ENCODE results near the gene FAM3C. TPM values are rescaled to one million over a fixed set of nuclear protein-coding genes. Genes with fewer than 3 reads are reported as not detected.

The FAM3C gene
- total and polyA plus RNA-seq, 5 donors from 2014 or later, result 4.0 to 13.1 (median 5.8) TPM

DNA sequence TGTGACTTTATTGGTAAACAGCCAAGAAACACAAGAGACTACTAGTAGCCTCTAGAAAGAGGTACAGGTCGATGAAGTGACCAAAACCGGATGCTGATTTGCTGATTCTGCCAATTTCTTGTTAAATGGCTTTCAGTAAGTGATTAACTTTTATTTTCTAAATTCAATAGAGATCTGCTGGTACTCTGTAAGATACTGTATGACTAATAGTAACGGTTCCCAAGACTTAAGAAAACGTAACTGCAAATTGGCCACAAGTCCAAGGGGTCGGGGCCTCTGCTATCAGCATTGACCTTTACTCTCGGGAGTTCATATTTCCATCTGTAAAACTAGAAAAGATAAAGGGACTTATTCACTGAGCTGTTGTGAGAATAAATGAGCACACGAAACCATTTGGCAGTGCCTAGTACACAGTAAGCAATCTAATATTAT, 1.4 kb downstream of the FAM3C start:
- H3K9me3 Mint-ChIP-seq, result no peaks in the 10 kb centered on the region
- peak overlapping the region in 1 of 3 donors; percentile 22 for H3K27ac Mint-ChIP-seq
- ATAC-seq (ENCODE audit: low read depth in 2 of 2), result no peak
- Histone ChIP-seq H3K27me3 (ENCODE audit: control insufficient read depth, insufficient read depth, low read length) (no peaks in the 10 kb centered on the region), H3K4me3 (ENCODE audit: low read depth, low read length) (peak overlapping the region; percentile 85), H3K9me3 (ENCODE audit: control insufficient read depth in 2 of 2, low read length in 2 of 2) (no peaks in the 10 kb centered on the region), H3K4me1 (ENCODE audit: control insufficient read depth, insufficient read depth, low read length, poor library complexity, severe bottlenecking) (peaks cover 24% of the 10 kb centered on the region), H3K27ac (ENCODE audit: insufficient read depth, low read length, poor library complexity, severe bottlenecking) (no peak overlapping the region), H3K36me3 (ENCODE audit: control insufficient read depth, insufficient read depth, low read length) (no peaks in the 10 kb centered on the region)
- H3K4me1 Mint-ChIP-seq, result peaks cover 25 to 47% (median 34%) of the 10 kb centered on the region in 4 donors
- peak overlapping the region; percentile 42 to 89 (median 61) for H3K4me3 Mint-ChIP-seq
- no peak for DNase-seq
- H3K27me3 Mint-ChIP-seq, result no peaks in the 10 kb centered on the region
- peaks cover 4% of the 10 kb centered on the region for H3K36me3 Mint-ChIP-seq

- H3K9me3 Mint-ChIP-seq, result no peaks in the 10 kb centered on the region
- peaks cover 24% of the 10 kb centered on the region for H3K4me1 ChIP-seq (ENCODE audit: control insufficient read depth, insufficient read depth, low read length, poor library complexity, severe bottlenecking)
- H3K36me3 ChIP-seq (ENCODE audit: control insufficient read depth, insufficient read depth, low read length), result no peaks in the 10 kb centered on the region
- peaks cover 32 to 62% (median 44%) of the 10 kb centered on the region in 4 donors for H3K4me1 Mint-ChIP-seq
- no peak overlapping the region for H3K4me3 ChIP-seq (ENCODE audit: low read depth, low read length)
- no peak overlapping the region for H3K27ac ChIP-seq (ENCODE audit: insufficient read depth, low read length, poor library complexity, severe bottlenecking)
- no peak overlapping the region for H3K27ac Mint-ChIP-seq
- no peaks in the 10 kb centered on the region for H3K27me3 Mint-ChIP-seq
- H3K36me3 Mint-ChIP-seq, result peaks cover 4% of the 10 kb centered on the region
- H3K4me3 Mint-ChIP-seq, result peak overlapping the region in 2 of 4 donors; percentile 59 to 73
- ATAC-seq (ENCODE audit: low read depth in 2 of 2), result no peak
- H3K27me3 ChIP-seq (ENCODE audit: control insufficient read depth, insufficient read depth, low read length), result no peaks in the 10 kb centered on the region
- DNase-seq, result no peak
- H3K9me3 ChIP-seq (ENCODE audit: control insufficient read depth in 2 of 2, low read length in 2 of 2), result no peaks in the 10 kb centered on the region
These were observed 3.1 kb downstream of the FAM3C start for GRCh38 chr7:121393005-121393366.

GRCh38 chr7:121392277-121393004, 3.7 kb downstream of the FAM3C start:
- DNase-seq (no peak), ATAC-seq (ENCODE audit: low read depth in 2 of 2) (no peak)
- H3K27ac Mint-ChIP-seq, result peak overlapping the region in 1 of 3 donors; percentile 46
- H3K9me3 Mint-ChIP-seq, result no peaks in the 10 kb centered on the region
- no peaks in the 10 kb centered on the region for H3K36me3 ChIP-seq (ENCODE audit: control insufficient read depth, insufficient read depth, low read length)
- H3K27me3 Mint-ChIP-seq, result no peaks in the 10 kb centered on the region
- H3K4me1 ChIP-seq (ENCODE audit: control insufficient read depth, insufficient read depth, low read length, poor library complexity, severe bottlenecking), result peaks cover 24% of the 10 kb centered on the region
- no peak overlapping the region for H3K27ac ChIP-seq (ENCODE audit: insufficient read depth, low read length, poor library complexity, severe bottlenecking)
- H3K4me1 Mint-ChIP-seq, result peaks cover 37 to 63% (median 44%) of the 10 kb centered on the region in 4 donors
- H3K4me3 Mint-ChIP-seq, result peak overlapping the region in 2 of 4 donors; percentile 59 to 73
- no peak overlapping the region for H3K4me3 ChIP-seq (ENCODE audit: low read depth, low read length)
- H3K36me3 Mint-ChIP-seq, result peaks cover 4% of the 10 kb centered on the region
- H3K27me3 ChIP-seq (ENCODE audit: control insufficient read depth, insufficient read depth, low read length), result no peaks in the 10 kb centered on the region
- H3K9me3 ChIP-seq (ENCODE audit: control insufficient read depth in 2 of 2, low read length in 2 of 2), result no peaks in the 10 kb centered on the region

DNA sequence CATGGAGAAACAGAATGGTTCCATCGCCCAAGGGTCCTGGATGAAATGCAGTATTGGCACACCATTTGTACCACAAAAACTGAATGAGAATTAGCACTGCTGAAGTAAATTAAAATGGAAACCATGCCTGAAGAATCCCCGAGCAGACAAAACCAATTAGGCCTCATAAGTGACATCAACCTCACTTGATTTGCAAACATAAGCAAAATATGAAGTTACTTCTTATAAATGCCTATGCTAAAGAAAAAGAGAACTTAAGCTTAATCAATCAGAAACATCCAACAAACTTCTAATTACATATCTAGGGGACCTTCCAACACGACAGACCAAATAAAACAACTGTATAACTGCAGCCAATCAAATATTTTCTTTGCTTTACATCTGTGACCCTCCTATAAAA, 4.4 kb downstream of the FAM3C start:
- Mint-ChIP-seq H3K9me3 (no peaks in the 10 kb centered on the region), H3K36me3 (peaks cover 4% of the 10 kb centered on the region), H3K4me1 (peaks cover 41 to 67% (median 47%) of the 10 kb centered on the region in 4 donors), H3K27me3 (no peaks in the 10 kb centered on the region), H3K4me3 (no peak overlapping the region), H3K27ac (peak overlapping the region in 2 of 3 donors; percentile 46 to 69)
- Histone ChIP-seq H3K9me3 (ENCODE audit: control insufficient read depth in 2 of 2, low read length in 2 of 2) (no peaks in the 10 kb centered on the region), H3K36me3 (ENCODE audit: control insufficient read depth, insufficient read depth, low read length) (no peaks in the 10 kb centered on the region), H3K4me1 (ENCODE audit: control insufficient read depth, insufficient read depth, low read length, poor library complexity, severe bottlenecking) (peaks cover 22% of the 10 kb centered on the region), H3K27me3 (ENCODE audit: control insufficient read depth, insufficient read depth, low read length) (no peaks in the 10 kb centered on the region), H3K27ac (ENCODE audit: insufficient read depth, low read length, poor library complexity, severe bottlenecking) (no peak overlapping the region), H3K4me3 (ENCODE audit: low read depth, low read length) (no peak overlapping the region)
- ATAC-seq (ENCODE audit: low read depth in 2 of 2), result no peak
- DNase-seq, result no peak

GRCh38 chr7:121390617-121391016, 5.5 kb downstream of the FAM3C start:
- Histone ChIP-seq H3K27ac (ENCODE audit: insufficient read depth, low read length, poor library complexity, severe bottlenecking) (no peak overlapping the region), H3K27me3 (ENCODE audit: control insufficient read depth, insufficient read depth, low read length) (no peaks in the 10 kb centered on the region), H3K4me3 (ENCODE audit: low read depth, low read length) (no peak overlapping the region), H3K4me1 (ENCODE audit: control insufficient read depth, insufficient read depth, low read length, poor library complexity, severe bottlenecking) (peaks cover 21% of the 10 kb centered on the region), H3K36me3 (ENCODE audit: control insufficient read depth, insufficient read depth, low read length) (no peaks in the 10 kb centered on the region), H3K9me3 (ENCODE audit: control insufficient read depth in 2 of 2, low read length in 2 of 2) (no peaks in the 10 kb centered on the region)
- Mint-ChIP-seq H3K4me3 (no peak overlapping the region), H3K27me3 (no peaks in the 10 kb centered on the region), H3K27ac (peak overlapping the region in 1 of 3 donors; percentile 71), H3K36me3 (peaks cover 4% of the 10 kb centered on the region), H3K4me1 (peaks cover 51 to 74% (median 56%) of the 10 kb centered on the region in 4 donors), H3K9me3 (no peaks in the 10 kb centered on the region)
- DNase-seq, result no peak
- ATAC-seq (ENCODE audit: low read depth in 2 of 2), result peak in 1 of 2 donors; percentile 36

DNA sequence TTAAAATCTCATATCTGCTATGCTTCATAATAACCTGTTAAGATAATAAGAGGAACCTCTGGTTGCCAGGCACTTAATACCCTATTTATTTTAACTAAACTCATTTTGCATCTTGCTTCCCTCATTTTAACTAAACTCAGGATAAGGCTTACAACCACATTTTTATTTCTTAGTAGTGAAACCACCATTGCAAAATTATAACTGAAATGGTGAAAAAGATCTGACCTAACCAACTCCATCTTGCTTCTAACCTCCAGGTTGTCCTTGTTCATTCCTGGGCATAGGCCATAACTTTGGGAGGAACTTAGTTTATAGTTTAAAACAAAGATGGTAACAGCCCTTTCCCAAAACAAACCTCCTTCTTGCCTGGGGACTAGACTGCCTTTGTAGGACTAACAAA, 6.0 kb downstream of the FAM3C start:
- peaks cover 49 to 74% (median 59%) of the 10 kb centered on the region in 4 donors for H3K4me1 Mint-ChIP-seq
- H3K27ac ChIP-seq (ENCODE audit: insufficient read depth, low read length, poor library complexity, severe bottlenecking), result no peak overlapping the region
- H3K36me3 ChIP-seq (ENCODE audit: control insufficient read depth, insufficient read depth, low read length), result no peaks in the 10 kb centered on the region
- H3K27me3 ChIP-seq (ENCODE audit: control insufficient read depth, insufficient read depth, low read length), result no peaks in the 10 kb centered on the region
- no peaks in the 10 kb centered on the region for H3K9me3 ChIP-seq (ENCODE audit: control insufficient read depth in 2 of 2, low read length in 2 of 2)
- H3K27me3 Mint-ChIP-seq, result no peaks in the 10 kb centered on the region
- H3K9me3 Mint-ChIP-seq, result no peaks in the 10 kb centered on the region
- no peak overlapping the region for H3K4me3 ChIP-seq (ENCODE audit: low read depth, low read length)
- H3K4me1 ChIP-seq (ENCODE audit: control insufficient read depth, insufficient read depth, low read length, poor library complexity, severe bottlenecking), result peaks cover 17% of the 10 kb centered on the region
- peak overlapping the region in 1 of 4 donors; percentile 38 for H3K4me3 Mint-ChIP-seq
- peaks cover 4% of the 10 kb centered on the region for H3K36me3 Mint-ChIP-seq
- DNase-seq, result no peak
- ATAC-seq (ENCODE audit: low read depth in 2 of 2), result no peak
- peak overlapping the region in 2 of 3 donors; percentile 48 to 71 for H3K27ac Mint-ChIP-seq

- Mint-ChIP-seq H3K36me3 (peaks cover 4% of the 10 kb centered on the region), H3K4me3 (no peak overlapping the region), H3K27ac (no peak overlapping the region), H3K4me1 (peaks cover 41 to 75% (median 62%) of the 10 kb centered on the region in 4 donors), H3K9me3 (no peaks in the 10 kb centered on the region), H3K27me3 (no peaks in the 10 kb centered on the region)
- no peak overlapping the region for H3K4me3 ChIP-seq (ENCODE audit: low read depth, low read length)
- H3K36me3 ChIP-seq (ENCODE audit: control insufficient read depth, insufficient read depth, low read length), result no peaks in the 10 kb centered on the region
- no peak for DNase-seq
- peaks cover 16% of the 10 kb centered on the region for H3K4me1 ChIP-seq (ENCODE audit: control insufficient read depth, insufficient read depth, low read length, poor library complexity, severe bottlenecking)
- ATAC-seq (ENCODE audit: low read depth in 2 of 2), result no peak
- no peaks in the 10 kb centered on the region for H3K9me3 ChIP-seq (ENCODE audit: control insufficient read depth in 2 of 2, low read length in 2 of 2)
- no peaks in the 10 kb centered on the region for H3K27me3 ChIP-seq (ENCODE audit: control insufficient read depth, insufficient read depth, low read length)
- no peak overlapping the region for H3K27ac ChIP-seq (ENCODE audit: insufficient read depth, low read length, poor library complexity, severe bottlenecking)
These were observed 7.2 kb downstream of the FAM3C start for GRCh38 chr7:121388950-121389349.

- H3K27ac ChIP-seq (ENCODE audit: insufficient read depth, low read length, poor library complexity, severe bottlenecking), result no peak overlapping the region
- peak; percentile 54 to 67 for ATAC-seq (ENCODE audit: low read depth in 2 of 2)
These were observed 10.3 kb downstream of the FAM3C start for GRCh38 chr7:121385800-121386179.

More at GRCh38 chr7:121385800-121386179, 10.3 kb downstream of the FAM3C start:
- H3K27ac Mint-ChIP-seq, result peak overlapping the region in 1 of 3 donors; percentile 74
- DNase-seq, result no peak
- no peaks in the 10 kb centered on the region for H3K9me3 Mint-ChIP-seq
- no peaks in the 10 kb centered on the region for H3K36me3 ChIP-seq (ENCODE audit: control insufficient read depth, insufficient read depth, low read length)
- peaks cover 30 to 74% (median 61%) of the 10 kb centered on the region in 4 donors for H3K4me1 Mint-ChIP-seq
- H3K9me3 ChIP-seq (ENCODE audit: control insufficient read depth in 2 of 2, low read length in 2 of 2), result no peaks in the 10 kb centered on the region
- peaks cover 20% of the 10 kb centered on the region for H3K4me1 ChIP-seq (ENCODE audit: control insufficient read depth, insufficient read depth, low read length, poor library complexity, severe bottlenecking)
- H3K4me3 Mint-ChIP-seq, result peak overlapping the region in 1 of 4 donors; percentile 28
- H3K27me3 ChIP-seq (ENCODE audit: control insufficient read depth, insufficient read depth, low read length), result no peaks in the 10 kb centered on the region
- H3K4me3 ChIP-seq (ENCODE audit: low read depth, low read length), result no peak overlapping the region
- no peaks in the 10 kb centered on the region for H3K27me3 Mint-ChIP-seq
- H3K36me3 Mint-ChIP-seq, result peaks cover 2% of the 10 kb centered on the region

All from CD4-positive, CD25-positive, alpha-beta regulatory T cell (primary cell).